Peyer's patch (tissue), 4 donors: Measurements from ENCODE around the gene FUNDC2. TPM values are rescaled to one million over a fixed set of nuclear protein-coding genes. Genes with fewer than 3 reads are reported as not detected.

ENCODE experiments used
- DNase-seq, 3 donors: peaks; one replicate each; pipeline ENCODE4 v3.0.0-alpha.2; 2017 to 2019
- H3K27ac ChIP-seq, 4 donors: fragments of 200-600 bp; sonication (generic); one replicate each; pipeline ENCODE4 v1.5.1; 2016 to 2019
- H3K27me3 ChIP-seq, 2 donors: fragments of 200-600 bp; sonication (generic); one replicate each; pipeline ENCODE4 v1.5.1; 2019
- H3K36me3 ChIP-seq, 3 donors: fragments of 200-600 bp; sonication (generic); one replicate each; pipeline ENCODE4 v1.5.1; 2016 to 2019
- H3K4me1 ChIP-seq, 4 donors: fragments of 200-600 bp; sonication (generic); one replicate each; pipeline ENCODE4 v1.5.1; 2016 to 2019
- H3K4me3 ChIP-seq, 4 donors: fragments of 200-600 bp; sonication (generic); 1 replicate in 3 of 4; 2 replicates in 1 of 4; pipeline ENCODE4 v1.5.1; 2016 to 2019; ENCODE audit warnings: mild to moderate bottlenecking in 1 of 4
- H3K9me3 ChIP-seq, 4 donors: fragments of 200-600 bp; sonication (generic); one replicate each; pipeline ENCODE4 v1.5.1; 2016 to 2019; ENCODE audit warnings: mild to moderate bottlenecking in 1 of 4
- CTCF ChIP-seq, 6 experiments: fragments of 450-650 bp in 4 of 6; fragments of 200-600 bp in 2 of 6; sonication (generic) in 1 of 6; IDR thresholded peaks; one replicate each; pipeline ENCODE4 v1.5.1; 2017 to 2019; ENCODE audit warnings: antibody characterized with exemption in 6 of 6, mild to moderate bottlenecking in 3 of 6, moderate library complexity in 1 of 6
- POLR2A ChIP-seq, 2 donors: fragments of 450-650 bp; IDR thresholded peaks; one replicate each; pipeline ENCODE4 v1.5.1; 2017; ENCODE audit warnings: antibody characterized with exemption in 2 of 2, mild to moderate bottlenecking in 2 of 2, moderate library complexity in 2 of 2
- total RNA-seq, 4 donors: library from RNA; depleted of rRNA; stranded (reverse); fragments of >200 nt; gene quantifications; one replicate each; pipeline ENCODE4 v1.1.0, GENCODE V29; 2016

The FUNDC2 gene
- total RNA-seq, 4 donors from 2014 or later: 20.7 to 41.7 (median 35.1) TPM

GRCh38 chrX:154986826-154987575 lies 39.6 kb upstream of the FUNDC2 start:
- no peaks in the 10 kb centered on the region for H3K4me1 ChIP-seq
- no peak for DNase-seq

GRCh38 chrX:154987940-154988339 lies 38.7 kb upstream of the FUNDC2 start:
- H3K4me1 ChIP-seq: no peaks in the 10 kb centered on the region
- no peak overlapping the region for H3K4me3 ChIP-seq
- H3K27ac ChIP-seq: no peak overlapping the region
- DNase-seq: no peak
- no peaks in the 10 kb centered on the region for H3K27me3 ChIP-seq
- no peaks in the 10 kb centered on the region for H3K9me3 ChIP-seq
- no peaks in the 10 kb centered on the region for H3K36me3 ChIP-seq
- no peak for TF ChIP-seq CTCF (IDR thresholded peaks at IDR 0.05)
- TF ChIP-seq POLR2A (IDR thresholded peaks at IDR 0.05): no peak

More at GRCh38 chrX:154986826-154987575, 39.6 kb upstream of the FUNDC2 start:
- Histone ChIP-seq H3K36me3 (no peaks in the 10 kb centered on the region), H3K27ac (no peak overlapping the region), H3K9me3 (no peaks in the 10 kb centered on the region), H3K27me3 (no peaks in the 10 kb centered on the region), H3K4me3 (no peak overlapping the region)
- TF ChIP-seq POLR2A (IDR thresholded peaks at IDR 0.05) (no peak), CTCF (IDR thresholded peaks at IDR 0.05) (no peak)

GRCh38 chrX:154988719-154989118 lies 37.9 kb upstream of the FUNDC2 start:
- no peaks in the 10 kb centered on the region for H3K9me3 ChIP-seq
- no peak overlapping the region for H3K27ac ChIP-seq
- no peaks in the 10 kb centered on the region for H3K4me1 ChIP-seq
- H3K4me3 ChIP-seq: no peak overlapping the region
- H3K27me3 ChIP-seq: no peaks in the 10 kb centered on the region
- DNase-seq: no peak
- no peak for TF ChIP-seq POLR2A (IDR thresholded peaks at IDR 0.05)
- no peak for TF ChIP-seq CTCF (IDR thresholded peaks at IDR 0.05)
- no peaks in the 10 kb centered on the region for H3K36me3 ChIP-seq

- no peak overlapping the region for H3K4me3 ChIP-seq
- no peaks in the 10 kb centered on the region for H3K4me1 ChIP-seq
- H3K36me3 ChIP-seq: no peaks in the 10 kb centered on the region
- DNase-seq: no peak
- H3K27ac ChIP-seq: no peak overlapping the region
- no peaks in the 10 kb centered on the region for H3K27me3 ChIP-seq
- no peak for TF ChIP-seq POLR2A (IDR thresholded peaks at IDR 0.05)
- no peaks in the 10 kb centered on the region for H3K9me3 ChIP-seq
These were observed 36.1 kb upstream of the FUNDC2 start for GRCh38 chrX:154990496-154990895.

GRCh38 chrX:154991039-154991438 lies 35.6 kb upstream of the FUNDC2 start:
- H3K27me3 ChIP-seq: no peaks in the 10 kb centered on the region
- no peak overlapping the region for H3K27ac ChIP-seq
- TF ChIP-seq CTCF (IDR thresholded peaks at IDR 0.05) (no peak), POLR2A (IDR thresholded peaks at IDR 0.05) (no peak)
- no peak overlapping the region for H3K4me3 ChIP-seq
- no peaks in the 10 kb centered on the region for H3K4me1 ChIP-seq
- no peaks in the 10 kb centered on the region for H3K9me3 ChIP-seq
- no peaks in the 10 kb centered on the region for H3K36me3 ChIP-seq
- no peak for DNase-seq

GRCh38 chrX:154991476-154991875 lies 35.2 kb upstream of the FUNDC2 start:
- Histone ChIP-seq H3K27ac (no peak overlapping the region), H3K4me3 (no peak overlapping the region), H3K4me1 (no peaks in the 10 kb centered on the region), H3K9me3 (no peaks in the 10 kb centered on the region), H3K36me3 (no peaks in the 10 kb centered on the region), H3K27me3 (no peaks in the 10 kb centered on the region)
- TF ChIP-seq CTCF (IDR thresholded peaks at IDR 0.05): no peak
- no peak for TF ChIP-seq POLR2A (IDR thresholded peaks at IDR 0.05)
- no peak for DNase-seq
